Heart left ventricle (tissue), 13 donors: ENCODE data around the gene SST.

Experiments used
- POLR2A ChIP-seq, 2 donors: fragments of 450-650 bp; IDR thresholded peaks; one replicate each; pipeline ENCODE4 v1.6.1; 2017; ENCODE audit warnings: antibody characterized with exemption in 2 of 2, mild to moderate bottlenecking in 2 of 2, moderate library complexity in 2 of 2
- TF ChIP-seq, protein P1 (sequence below), 12 donors: fragments of 200-600 bp; sonication (generic) in 4 of 12; IDR thresholded peaks; one replicate each; pipeline versions ENCODE4 v1.5.0 to v1.8.0; 2018 to 2022; ENCODE audit warnings: antibody characterized with exemption in 12 of 12, mild to moderate bottlenecking in 5 of 12
- donor health status: ischemic (EF 13 %, LVEDD 7.1; RV severe dilation, severe dysfunction).
- donor health status: DM: no; HTN: yes; CAD: no.
- donor health status: DM: no; HTN: no; CAD: no.
- donor health status: ischemic (EF 25% LVEDD 6.9; RV normal size, moderate dysfunction).
- donor health status: ischemic (EF 25% LVEDD 5.7; RV mildly dilated, moderate dysfunction).
- donor health status: ischemic (EF 35%, LVEDD 5.7; RV mildly dilated, moderate dysfunction).
- donor health status: nonischemic (EF 11% LVEDD 7.7; RV severe dilation, severe dysfunction).
- donor health status: DM: yes; HTN: yes; CAD: no.
- donor health status: PGD.
- donor health status: ischemic (EF 29% LVEDD 5.4; RV normal size, mild dysfunction).
- donor health status: nonischemic (EF 23%, LVEDD 6.1; RV moderate dilation, normal function).

DNA sequence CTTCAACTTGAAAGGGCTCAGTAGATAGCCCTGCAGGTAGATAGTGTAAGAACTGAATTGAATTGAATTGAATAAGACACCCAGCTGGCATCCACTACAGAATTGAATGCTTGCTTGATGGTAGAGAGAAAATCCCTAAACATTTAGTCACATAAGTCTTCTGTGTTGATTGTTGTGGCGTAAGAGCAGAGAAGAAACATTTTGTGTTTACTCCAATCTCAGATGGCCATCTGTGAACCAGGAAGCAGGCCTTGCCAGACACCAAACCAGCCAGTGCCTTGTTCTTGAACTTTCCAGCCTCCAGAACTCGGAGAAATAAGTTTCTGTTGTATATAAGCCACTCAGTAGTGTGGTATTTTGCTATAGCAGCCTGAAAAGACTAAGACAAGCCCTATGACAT is 43.6 kb downstream of the SST start:
- TF ChIP-seq, protein P1, sequence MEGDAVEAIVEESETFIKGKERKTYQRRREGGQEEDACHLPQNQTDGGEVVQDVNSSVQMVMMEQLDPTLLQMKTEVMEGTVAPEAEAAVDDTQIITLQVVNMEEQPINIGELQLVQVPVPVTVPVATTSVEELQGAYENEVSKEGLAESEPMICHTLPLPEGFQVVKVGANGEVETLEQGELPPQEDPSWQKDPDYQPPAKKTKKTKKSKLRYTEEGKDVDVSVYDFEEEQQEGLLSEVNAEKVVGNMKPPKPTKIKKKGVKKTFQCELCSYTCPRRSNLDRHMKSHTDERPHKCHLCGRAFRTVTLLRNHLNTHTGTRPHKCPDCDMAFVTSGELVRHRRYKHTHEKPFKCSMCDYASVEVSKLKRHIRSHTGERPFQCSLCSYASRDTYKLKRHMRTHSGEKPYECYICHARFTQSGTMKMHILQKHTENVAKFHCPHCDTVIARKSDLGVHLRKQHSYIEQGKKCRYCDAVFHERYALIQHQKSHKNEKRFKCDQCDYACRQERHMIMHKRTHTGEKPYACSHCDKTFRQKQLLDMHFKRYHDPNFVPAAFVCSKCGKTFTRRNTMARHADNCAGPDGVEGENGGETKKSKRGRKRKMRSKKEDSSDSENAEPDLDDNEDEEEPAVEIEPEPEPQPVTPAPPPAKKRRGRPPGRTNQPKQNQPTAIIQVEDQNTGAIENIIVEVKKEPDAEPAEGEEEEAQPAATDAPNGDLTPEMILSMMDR (IDR thresholded peaks at IDR 0.05): no peak
- TF ChIP-seq POLR2A (IDR thresholded peaks at IDR 0.05): no peak
